GM12801 (cell line): ENCODE results near the gene TMEM183A.

ENCODE experiments used
- TF ChIP-seq, protein P1 (sequence below): IDR thresholded peaks from one replicate; pipeline ENCODE4 v1.5.1; 2011; ENCODE audit warnings: control low read depth; ENCODE audit not compliant: insufficient read length; ENCODE audit errors: extremely low read depth

The TMEM183A gene

DNA sequence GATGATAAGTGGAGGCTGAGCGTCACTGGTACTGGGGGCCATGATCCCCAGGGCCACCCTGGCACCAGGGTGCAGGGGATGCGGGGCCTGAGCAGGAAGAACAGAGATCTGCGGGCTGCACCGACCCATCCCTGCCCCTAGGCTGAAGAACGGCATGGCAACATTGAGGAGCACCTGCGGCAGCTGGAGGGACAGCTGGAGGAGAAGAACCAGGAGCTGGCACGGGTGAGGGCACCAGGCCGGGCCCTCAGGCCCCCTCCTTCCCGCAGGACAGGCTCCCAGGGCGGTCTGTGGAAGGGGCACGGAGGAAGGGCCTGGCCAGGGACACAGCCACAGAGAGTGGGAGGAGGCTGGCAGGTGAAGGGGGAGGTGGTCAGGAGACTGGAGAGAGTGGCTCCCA lies 40.9 kb downstream of the TMEM183A start:
- TF ChIP-seq, protein P1, sequence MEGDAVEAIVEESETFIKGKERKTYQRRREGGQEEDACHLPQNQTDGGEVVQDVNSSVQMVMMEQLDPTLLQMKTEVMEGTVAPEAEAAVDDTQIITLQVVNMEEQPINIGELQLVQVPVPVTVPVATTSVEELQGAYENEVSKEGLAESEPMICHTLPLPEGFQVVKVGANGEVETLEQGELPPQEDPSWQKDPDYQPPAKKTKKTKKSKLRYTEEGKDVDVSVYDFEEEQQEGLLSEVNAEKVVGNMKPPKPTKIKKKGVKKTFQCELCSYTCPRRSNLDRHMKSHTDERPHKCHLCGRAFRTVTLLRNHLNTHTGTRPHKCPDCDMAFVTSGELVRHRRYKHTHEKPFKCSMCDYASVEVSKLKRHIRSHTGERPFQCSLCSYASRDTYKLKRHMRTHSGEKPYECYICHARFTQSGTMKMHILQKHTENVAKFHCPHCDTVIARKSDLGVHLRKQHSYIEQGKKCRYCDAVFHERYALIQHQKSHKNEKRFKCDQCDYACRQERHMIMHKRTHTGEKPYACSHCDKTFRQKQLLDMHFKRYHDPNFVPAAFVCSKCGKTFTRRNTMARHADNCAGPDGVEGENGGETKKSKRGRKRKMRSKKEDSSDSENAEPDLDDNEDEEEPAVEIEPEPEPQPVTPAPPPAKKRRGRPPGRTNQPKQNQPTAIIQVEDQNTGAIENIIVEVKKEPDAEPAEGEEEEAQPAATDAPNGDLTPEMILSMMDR = no peak

DNA sequence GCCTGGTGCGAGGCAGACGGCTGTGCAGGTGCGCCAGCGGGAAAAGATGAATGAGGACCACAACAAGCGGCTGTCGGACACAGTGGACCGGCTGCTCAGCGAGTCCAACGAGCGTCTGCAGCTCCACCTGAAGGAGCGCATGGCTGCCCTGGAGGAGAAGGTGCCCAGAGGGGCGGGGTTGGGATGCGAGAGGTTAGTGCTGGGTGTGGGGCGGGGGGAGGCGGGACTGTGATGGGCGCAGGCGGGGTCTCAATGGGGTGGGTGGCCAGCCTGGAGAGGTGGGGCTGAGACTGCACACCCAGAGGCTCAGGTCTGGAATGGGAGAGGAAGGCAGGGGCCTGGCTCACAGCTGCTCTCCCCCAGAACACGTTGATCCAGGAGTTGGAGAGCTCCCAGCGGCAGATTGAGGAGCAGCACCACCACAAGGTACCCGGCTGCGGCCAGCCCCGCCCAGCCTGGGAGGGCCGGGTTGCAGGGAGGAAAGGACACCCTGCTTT lies 41.4 kb downstream of the TMEM183A start:
- TF ChIP-seq, protein P1 = no peak

DNA sequence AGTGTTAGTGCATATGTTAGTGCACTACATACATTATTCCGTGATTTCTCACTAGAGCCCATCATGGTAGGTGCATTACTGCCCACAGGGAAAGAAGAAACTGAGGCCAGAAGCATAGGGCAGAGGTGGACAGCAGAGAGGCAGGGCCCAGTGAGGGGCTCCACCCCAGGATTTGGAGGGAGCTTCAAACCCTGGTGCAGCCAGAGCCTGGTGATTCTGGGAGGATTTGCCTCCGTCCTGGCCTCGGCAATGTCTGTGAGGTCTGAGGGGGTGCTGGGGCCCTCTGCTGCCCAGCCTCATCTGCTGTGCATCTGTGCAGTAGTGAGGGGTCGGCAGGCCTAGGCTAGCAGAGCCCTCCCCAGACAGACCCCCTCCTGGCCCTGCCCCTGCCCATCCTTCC lies 41.9 kb downstream of the TMEM183A start:
- TF ChIP-seq, protein P1 = no peak

GRCh38 chr1:203049576-203050180 lies 42.5 kb downstream of the TMEM183A start:
- TF ChIP-seq, protein P1 = no peak

DNA sequence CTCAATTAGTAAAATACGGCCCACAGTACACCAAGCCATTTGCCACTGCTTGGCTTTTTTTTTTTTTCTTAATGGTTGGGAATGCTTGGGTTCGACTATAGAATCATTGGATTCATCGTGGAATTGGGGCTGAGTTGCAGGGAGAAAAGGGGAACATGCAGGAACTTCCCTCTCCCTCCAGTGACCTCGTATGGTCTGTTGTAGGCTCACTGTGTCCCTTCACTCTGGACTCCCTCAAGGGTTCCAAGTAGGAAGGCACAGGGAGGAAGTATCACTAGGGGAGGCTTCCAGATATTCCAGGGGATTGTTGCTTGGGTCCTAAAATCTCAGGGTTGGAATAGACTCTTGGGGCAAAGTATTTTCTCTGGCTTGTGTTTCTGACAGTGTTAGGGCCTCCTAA lies 43.7 kb downstream of the TMEM183A start:
- TF ChIP-seq, protein P1 = no peak

- TF ChIP-seq, protein P1 = no peak
These were observed 44.7 kb downstream of the TMEM183A start for GRCh38 chr1:203051841-203052324.

DNA sequence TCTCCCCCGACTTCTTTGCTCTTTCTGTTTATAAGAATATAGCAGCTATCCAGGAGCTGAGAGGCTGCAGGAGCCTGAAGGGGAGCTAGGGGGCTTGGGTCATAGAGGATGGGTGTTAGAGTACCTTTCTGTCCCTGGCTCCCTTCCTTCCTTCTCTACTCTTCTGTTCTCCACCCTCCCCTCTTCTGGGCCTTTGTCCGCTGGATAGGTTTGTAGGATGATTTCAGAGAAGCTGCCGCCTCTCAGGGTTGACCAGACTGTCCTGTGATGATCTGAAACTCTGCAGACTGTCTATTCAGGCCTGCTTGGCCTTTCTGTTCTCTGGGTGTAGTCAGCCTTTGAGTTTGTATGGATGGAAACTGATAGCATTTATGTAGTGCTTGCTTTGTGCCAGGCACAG lies 45.4 kb downstream of the TMEM183A start:
- TF ChIP-seq, protein P1 = no peak
